PC-3 (cell line): ENCODE measurements around the gene RFTN2. TPM values are rescaled to one million over a fixed set of nuclear protein-coding genes. Genes with fewer than 3 reads are reported as not detected.
"Not testable (repeated sequence)": the region's sequence is repeated elsewhere in the genome, so short reads cannot be mapped to it uniquely, and the experiment has no call there.

Experiments used
- ATAC-seq: fragments of 200-7000 bp; cut with Tn5 transposase; 2 replicates; pipeline ENCODE4 v1.9.1; 2020; ENCODE audit warnings: mild to moderate bottlenecking, moderate library complexity
- BruUV-seq: library from RNA; stranded (reverse); fragments of 400-500 nt; replicated peaks from 2 replicates; lab custom pipeline; 2021; lab: Mats Ljungman, UMichigan
- CTCF ChIA-PET: fragments of 300-600 bp; sonication (Branson Sonifier 250); formaldehyde crosslinking; loops from one replicate; lab custom pipeline; 2022; ENCODE audit warnings: antibody characterized with exemption; lab: Charles Lee
- POLR2A ChIA-PET: fragments of 300-600 bp; sonication (Branson Sonifier 250); formaldehyde crosslinking; loops from one replicate; lab custom pipeline; 2022; ENCODE audit warnings: antibody characterized with exemption; ENCODE audit not compliant: unreplicated experiment; lab: Charles Lee
- DNase-seq: peaks from one replicate; pipeline ENCODE4 v3.0.0-alpha.2; 2015
- H2AFZ ChIP-seq: fragments of 300-600 bp; sonication (generic); 2 replicates; pipeline ENCODE4 v1.6.0; 2016; ENCODE audit warnings: antibody characterized with exemption, low read length
- H3F3A ChIP-seq: fragments of 300-600 bp; sonication (generic); one replicate; pipeline ENCODE4 v1.6.0; 2017; ENCODE audit warnings: antibody characterized with exemption, low read length, control low read depth, mild to moderate bottlenecking; ENCODE audit not compliant: unreplicated experiment
- H3K27ac ChIP-seq: fragments of 300-600 bp; sonication (generic); 2 replicates; pipeline ENCODE4 v1.5.1; 2016; ENCODE audit warnings: mild to moderate bottlenecking, low read length
- H3K27me3 ChIP-seq: fragments of 300-600 bp; sonication (generic); 2 replicates; pipeline ENCODE4 v1.6.1; 2016; ENCODE audit warnings: low read length, mixed read lengths
- H3K36me3 ChIP-seq: fragments of 300-600 bp; sonication (generic); 2 replicates; pipeline ENCODE4 v1.6.1; 2016; ENCODE audit warnings: low read depth, mixed run types, low read length, mixed read lengths
- H3K4me1 ChIP-seq: fragments of 300-600 bp; sonication (generic); 2 replicates; pipeline ENCODE4 v1.5.1; 2016; ENCODE audit warnings: low read length; ENCODE audit not compliant: insufficient read depth
- H3K4me2 ChIP-seq: fragments of 300-600 bp; sonication (generic); 2 replicates; pipeline ENCODE4 v1.6.0; 2016; ENCODE audit warnings: low read length
- H3K4me3 ChIP-seq: fragments of 300-600 bp; sonication (generic); 2 replicates; pipeline ENCODE4 v1.5.1; 2016; ENCODE audit warnings: mild to moderate bottlenecking, low read length, mixed read lengths
- H3K79me2 ChIP-seq: fragments of 300-600 bp; sonication (generic); 2 replicates; pipeline ENCODE4 v1.6.1; 2017; ENCODE audit warnings: low read length, mixed read lengths
- H3K9ac ChIP-seq: fragments of 300-600 bp; sonication (generic); 2 replicates; pipeline ENCODE4 v1.6.0; 2016; ENCODE audit warnings: mild to moderate bottlenecking, low read length
- H3K9me2 ChIP-seq: fragments of 300-600 bp; sonication (generic); replicated peaks from 2 replicates; pipeline ENCODE4 v1.6.1; 2016; ENCODE audit warnings: mixed run types, low read length, mixed read lengths
- H3K9me3 ChIP-seq: fragments of 300-600 bp; sonication (generic); 2 replicates; pipeline ENCODE4 v1.6.1; 2016; ENCODE audit warnings: low read length, mixed read lengths
- H4K20me1 ChIP-seq: fragments of 300-600 bp; sonication (generic); 2 replicates; pipeline ENCODE4 v1.6.1; 2016; ENCODE audit warnings: low read length, mixed read lengths
- CTCF ChIP-seq: fragments of 300-600 bp; sonication (generic); conservative IDR thresholded peaks from 2 replicates; pipeline ENCODE4 v1.5.1; 2017; ENCODE audit warnings: antibody characterized with exemption, low read depth, mild to moderate bottlenecking, low read length
- EZH2 ChIP-seq: fragments of 300-600 bp; sonication (generic); IDR thresholded peaks from one replicate; pipeline ENCODE4 v1.6.1; 2017; ENCODE audit warnings: antibody characterized with exemption, mild to moderate bottlenecking, low read length; ENCODE audit not compliant: unreplicated experiment
- EZH2phosphoT487 ChIP-seq: fragments of 300-600 bp; sonication (generic); IDR thresholded peaks from 2 replicates; pipeline ENCODE4 v1.6.1; 2018; ENCODE audit warnings: mild to moderate bottlenecking, antibody characterized with exemption, low read length, borderline replicate concordance
- intact Hi-C: fragments of 100-400 bp; cut with micrococcal nuclease; formaldehyde crosslinking; loops from 2 replicates; pipeline ENCODE4 v1.9.0; 2023
- total RNA-seq: library from RNA; depleted of rRNA; stranded (reverse); fragments of >200 nt; gene quantifications from 2 replicates; pipeline ENCODE4 v1.2.3, GENCODE V29; 2014

The RFTN2 gene
- total RNA-seq, 1 experiment from 2014 or later, result 0.07 TPM

GRCh38 chr2:197596766-197597165 is 78.6 kb downstream of the RFTN2 start:
- Histone ChIP-seq H3K4me3 (no peak overlapping the region), H3K27me3 (no peaks in the 10 kb centered on the region), H3F3A (no peaks in the 10 kb centered on the region), H3K9me3 (no peaks in the 10 kb centered on the region), H3K4me1 (no peaks in the 10 kb centered on the region), H4K20me1 (no peaks in the 10 kb centered on the region), H3K9ac (no peak overlapping the region), H3K4me2 (no peak overlapping the region), H3K79me2 (no peaks in the 10 kb centered on the region), H3K27ac (no peak overlapping the region), H3K9me2 (no peaks in the 10 kb centered on the region), H3K36me3 (no peaks in the 10 kb centered on the region), H2AFZ (no peak overlapping the region)
- TF ChIP-seq CTCF (no peak), EZH2phosphoT487 (no peak), EZH2 (no peak)
- ChIA-PET POLR2A (no interaction called here), CTCF (no interaction called here)
- DNase-seq, result no peak
- no peak for ATAC-seq
- BruUV-seq, result no TSS peak
- intact Hi-C loops, result no loop called here

GRCh38 chr2:197591339-197592072 is 83.9 kb downstream of the RFTN2 start:
- no peak for TF ChIP-seq CTCF
- no peak for TF ChIP-seq EZH2
- no peak for TF ChIP-seq EZH2phosphoT487
- no peaks in the 10 kb centered on the region for H3K79me2 ChIP-seq
- no peak overlapping the region for H3K9ac ChIP-seq
- no peaks in the 10 kb centered on the region for H3K9me3 ChIP-seq
- DNase-seq (no peak), ATAC-seq (no peak)
- H3F3A ChIP-seq, result no peaks in the 10 kb centered on the region
- no peaks in the 10 kb centered on the region for H3K9me2 ChIP-seq
- no peaks in the 10 kb centered on the region for H4K20me1 ChIP-seq
- CTCF ChIA-PET, result interaction anchor here (1.7 kb wide), 1 partner anchor 8 kb away, joined by 7 read pairs; no protein-coding TSS in a partner anchor
- POLR2A ChIA-PET, result no interaction called here
- no peak overlapping the region for H2AFZ ChIP-seq
- H3K4me3 ChIP-seq, result no peak overlapping the region
- H3K4me2 ChIP-seq, result no peak overlapping the region
- no TSS peak for BruUV-seq
- intact Hi-C loops, result no loop called here
- H3K27me3 ChIP-seq, result no peaks in the 10 kb centered on the region
- H3K27ac ChIP-seq, result no peak overlapping the region
- no peaks in the 10 kb centered on the region for H3K36me3 ChIP-seq
- no peaks in the 10 kb centered on the region for H3K4me1 ChIP-seq

GRCh38 chr2:197587255-197587654 is 88.1 kb downstream of the RFTN2 start:
- POLR2A ChIA-PET, BruUV-seq, DNase-seq, H3K27ac ChIP-seq, H4K20me1 ChIP-seq, H3K4me2 ChIP-seq, H3K79me2 ChIP-seq, H3K9me3 ChIP-seq, ATAC-seq, CTCF ChIA-PET, H3K36me3 ChIP-seq, H3F3A ChIP-seq, H3K9ac ChIP-seq, H3K4me3 ChIP-seq, H3K27me3 ChIP-seq, H3K4me1 ChIP-seq, H2AFZ ChIP-seq, intact Hi-C loops, H3K9me2 ChIP-seq: not testable (repeated sequence)

GRCh38 chr2:197580166-197580565 is 95.2 kb downstream of the RFTN2 start:
- H4K20me1 ChIP-seq, ATAC-seq, H3K9me2 ChIP-seq, POLR2A ChIA-PET, H3K4me3 ChIP-seq, H2AFZ ChIP-seq, CTCF ChIA-PET, H3K4me2 ChIP-seq, H3K27me3 ChIP-seq, H3K27ac ChIP-seq, DNase-seq, H3K79me2 ChIP-seq, BruUV-seq, H3K36me3 ChIP-seq, H3K9ac ChIP-seq, H3K9me3 ChIP-seq, H3F3A ChIP-seq, intact Hi-C loops: not testable (repeated sequence)
- peaks cover 15% of the 10 kb centered on the region for H3K4me1 ChIP-seq

GRCh38 chr2:197578294-197578693 is 97.1 kb downstream of the RFTN2 start:
- H3K79me2 ChIP-seq, POLR2A ChIA-PET, H3K9me3 ChIP-seq, DNase-seq, H3K9ac ChIP-seq, H3K4me3 ChIP-seq, H2AFZ ChIP-seq, H3K36me3 ChIP-seq, H3K9me2 ChIP-seq, CTCF ChIA-PET, H4K20me1 ChIP-seq, BruUV-seq, H3K27me3 ChIP-seq, H3F3A ChIP-seq, H3K4me2 ChIP-seq, ATAC-seq, H3K27ac ChIP-seq: not testable (repeated sequence)
- peaks cover 15% of the 10 kb centered on the region for H3K4me1 ChIP-seq
- intact Hi-C loops, result loop anchor here (5.0 kb wide), 1 partner anchor 61 kb away; the partner anchor contains the start of gene MOB4
